Suprapubic skin (tissue), 4 donors: ENCODE measurements around the gene PCA3. TPM values are rescaled to one million over a fixed set of nuclear protein-coding genes. Genes with fewer than 3 reads are reported as not detected.

Experiments used
- DNase-seq, 2 donors: peaks; one replicate each; pipeline ENCODE4 v3.0.0-alpha.2; 2019; ENCODE audit warnings: low spot score in 2 of 2
- H3K27ac ChIP-seq: fragments of 200-600 bp; sonication (generic); one replicate; pipeline ENCODE4 v1.5.1; 2019
- H3K27me3 ChIP-seq: fragments of 200-600 bp; sonication (generic); one replicate; pipeline ENCODE4 v1.5.1; 2019
- H3K36me3 ChIP-seq: fragments of 200-600 bp; sonication (generic); one replicate; pipeline ENCODE4 v1.5.1; 2019
- H3K4me1 ChIP-seq: fragments of 200-600 bp; sonication (generic); one replicate; pipeline ENCODE4 v1.5.1; 2019
- H3K4me3 ChIP-seq: fragments of 200-600 bp; sonication (generic); one replicate; pipeline ENCODE4 v1.5.1; 2019; ENCODE audit warnings: mild to moderate bottlenecking
- H3K9me3 ChIP-seq: fragments of 200-600 bp; sonication (generic); one replicate; pipeline ENCODE4 v1.5.1; 2019
- CTCF ChIP-seq, 2 donors: fragments of 200-600 bp in 1 of 2; fragments of 450-650 bp in 1 of 2; sonication (generic) in 1 of 2; IDR thresholded peaks; one replicate each; pipeline ENCODE4 v1.5.1; 2016 to 2019; ENCODE audit warnings: antibody characterized with exemption in 2 of 2, mild to moderate bottlenecking in 1 of 2, moderate library complexity in 1 of 2
- EP300 ChIP-seq: sonication (generic); formaldehyde crosslinking; IDR thresholded peaks from one replicate; pipeline ENCODE4 v1.6.1; 2017; ENCODE audit warnings: antibody characterized with exemption
- POLR2A ChIP-seq, 2 donors: fragments of 450-650 bp; IDR thresholded peaks; one replicate each; pipeline ENCODE4 v1.6.1; 2017; ENCODE audit warnings: antibody characterized with exemption in 2 of 2, mild to moderate bottlenecking in 2 of 2, moderate library complexity in 2 of 2
- POLR2AphosphoS5 ChIP-seq, 3 donors: sonication (generic); formaldehyde crosslinking; IDR thresholded peaks; one replicate each; pipeline ENCODE4 v1.6.1; 2017; ENCODE audit warnings: antibody characterized with exemption in 3 of 3
- WGBS: methylation state at CpG from one replicate; pipeline ENCODE4 v1.1.5; 2018; 5-methylcytosine and 5-hydroxymethylcytosine counted together
- total RNA-seq, 4 donors: library from RNA; depleted of rRNA; stranded (reverse); fragments of >200 nt; gene quantifications; one replicate each; pipeline ENCODE4 v1.1.0, GENCODE V29; 2016

PCA3 gene
- total RNA-seq, result under 1 TPM in 1 of 4 donors, not detected in 3; 0.25 TPM

- H3K27me3 ChIP-seq, result no peaks in the 10 kb centered on the region
These were observed at the start of gene PCA3 for GRCh38 chr9:76764138-76764537. Gene PCA3 (plus strand): TSS chr9:76764438.

GRCh38 chr9:76716085-76716672, 48.1 kb upstream of the PCA3 start:
- no peak for DNase-seq

More at GRCh38 chr9:76764138-76764537, at the start of gene PCA3:
- Histone ChIP-seq H3K9me3 (no peaks in the 10 kb centered on the region), H3K4me3 (no peak within 1 kb of the TSS), H3K4me1 (no peaks in the 10 kb centered on the region), H3K36me3 (no peaks in the 10 kb centered on the region), H3K27ac (no peak within 1 kb of the TSS)
- DNase-seq, result no peak
- TF ChIP-seq POLR2AphosphoS5 (IDR thresholded peaks at IDR 0.05), result no peak
- no peak for TF ChIP-seq CTCF (IDR thresholded peaks at IDR 0.05)
- TF ChIP-seq POLR2A (IDR thresholded peaks at IDR 0.05), result no peak
- TF ChIP-seq EP300, result no peak
- 92% methylated on average over 4 of the region's 4 CpGs for WGBS

GRCh38 chr9:76717176-76717575, 47.1 kb upstream of the PCA3 start:
- TF ChIP-seq CTCF (IDR thresholded peaks at IDR 0.05), result no peak
- TF ChIP-seq POLR2AphosphoS5 (IDR thresholded peaks at IDR 0.05), result no peak
- TF ChIP-seq EP300, result no peak
- TF ChIP-seq POLR2A (IDR thresholded peaks at IDR 0.05), result no peak
- Histone ChIP-seq H3K9me3 (no peaks in the 10 kb centered on the region), H3K27ac (no peak overlapping the region), H3K27me3 (no peaks in the 10 kb centered on the region), H3K4me1 (peaks cover 4% of the 10 kb centered on the region), H3K36me3 (no peaks in the 10 kb centered on the region), H3K4me3 (no peak overlapping the region)
- WGBS, result 60% methylated on average over 5 of the region's 5 CpGs
- no peak for DNase-seq

More at GRCh38 chr9:76716085-76716672, 48.1 kb upstream of the PCA3 start:
- 50% methylated on average over 7 of the region's 7 CpGs for WGBS
- Histone ChIP-seq H3K4me3 (no peak overlapping the region), H3K27me3 (no peaks in the 10 kb centered on the region), H3K36me3 (no peaks in the 10 kb centered on the region), H3K4me1 (peaks cover 4% of the 10 kb centered on the region), H3K9me3 (no peaks in the 10 kb centered on the region), H3K27ac (no peak overlapping the region)
- TF ChIP-seq POLR2AphosphoS5 (IDR thresholded peaks at IDR 0.05) (no peak), POLR2A (IDR thresholded peaks at IDR 0.05) (no peak)

GRCh38 chr9:76717613-76718012, 46.6 kb upstream of the PCA3 start:
- WGBS, result 50% methylated on average over 5 of the region's 5 CpGs
- Histone ChIP-seq H3K27me3 (no peaks in the 10 kb centered on the region), H3K4me3 (no peak overlapping the region), H3K27ac (no peak overlapping the region), H3K4me1 (peaks cover 4% of the 10 kb centered on the region), H3K36me3 (no peaks in the 10 kb centered on the region), H3K9me3 (no peaks in the 10 kb centered on the region)
- TF ChIP-seq CTCF (IDR thresholded peaks at IDR 0.05) (no peak), EP300 (no peak), POLR2A (IDR thresholded peaks at IDR 0.05) (no peak), POLR2AphosphoS5 (IDR thresholded peaks at IDR 0.05) (no peak)
- no peak for DNase-seq

- TF ChIP-seq EP300 (no peak), POLR2AphosphoS5 (IDR thresholded peaks at IDR 0.05) (no peak), CTCF (IDR thresholded peaks at IDR 0.05) (no peak), POLR2A (IDR thresholded peaks at IDR 0.05) (no peak)
- no peaks in the 10 kb centered on the region for H3K27me3 ChIP-seq
- H3K4me3 ChIP-seq, result no peak overlapping the region
- no peak overlapping the region for H3K27ac ChIP-seq
- 73% methylated on average over 4 of the region's 4 CpGs for WGBS
- no peak for DNase-seq
- H3K9me3 ChIP-seq, result no peaks in the 10 kb centered on the region
- H3K36me3 ChIP-seq, result no peaks in the 10 kb centered on the region
- peaks cover 4% of the 10 kb centered on the region for H3K4me1 ChIP-seq
These were observed 46.1 kb upstream of the PCA3 start for GRCh38 chr9:76718166-76718565.

- 63% methylated on average over 3 of the region's 3 CpGs for whole genome bisulfite sequencing
- TF ChIP-seq POLR2AphosphoS5 (IDR thresholded peaks at IDR 0.05), result no peak
- TF ChIP-seq POLR2A (IDR thresholded peaks at IDR 0.05), result no peak
- no peak for TF ChIP-seq EP300
- no peak for TF ChIP-seq CTCF (IDR thresholded peaks at IDR 0.05)
These were observed 44.0 kb upstream of the PCA3 start for GRCh38 chr9:76720245-76720644.

More at GRCh38 chr9:76720245-76720644, 44.0 kb upstream of the PCA3 start:
- DNase-seq, result no peak
- no peak overlapping the region for H3K27ac ChIP-seq
- no peaks in the 10 kb centered on the region for H3K9me3 ChIP-seq
- no peak overlapping the region for H3K4me3 ChIP-seq
- peaks cover 4% of the 10 kb centered on the region for H3K4me1 ChIP-seq
- no peaks in the 10 kb centered on the region for H3K36me3 ChIP-seq
- no peaks in the 10 kb centered on the region for H3K27me3 ChIP-seq
